ENCODE measurements around the gene KIAA1328.

DNA sequence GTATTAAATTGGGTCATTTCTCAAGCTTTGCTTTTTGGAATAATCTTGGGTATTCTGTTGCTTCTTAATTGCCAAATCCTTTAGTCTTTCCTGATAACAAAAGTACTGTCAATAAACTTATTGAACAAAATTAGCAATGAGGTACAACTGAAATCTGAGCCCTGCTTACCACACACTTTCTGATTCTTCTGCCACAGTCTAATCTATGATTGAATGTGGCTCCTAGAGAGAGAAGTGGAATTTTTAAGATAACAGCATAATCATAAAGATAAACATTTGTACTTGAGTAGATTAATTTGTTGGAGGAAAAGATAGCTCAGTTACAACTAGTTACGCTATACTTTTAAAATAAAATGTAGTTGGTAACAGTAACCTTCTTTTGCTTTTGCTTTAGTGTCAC, 381.9 kb downstream of the KIAA1328 start:
- TF ChIP-seq, protein P1, sequence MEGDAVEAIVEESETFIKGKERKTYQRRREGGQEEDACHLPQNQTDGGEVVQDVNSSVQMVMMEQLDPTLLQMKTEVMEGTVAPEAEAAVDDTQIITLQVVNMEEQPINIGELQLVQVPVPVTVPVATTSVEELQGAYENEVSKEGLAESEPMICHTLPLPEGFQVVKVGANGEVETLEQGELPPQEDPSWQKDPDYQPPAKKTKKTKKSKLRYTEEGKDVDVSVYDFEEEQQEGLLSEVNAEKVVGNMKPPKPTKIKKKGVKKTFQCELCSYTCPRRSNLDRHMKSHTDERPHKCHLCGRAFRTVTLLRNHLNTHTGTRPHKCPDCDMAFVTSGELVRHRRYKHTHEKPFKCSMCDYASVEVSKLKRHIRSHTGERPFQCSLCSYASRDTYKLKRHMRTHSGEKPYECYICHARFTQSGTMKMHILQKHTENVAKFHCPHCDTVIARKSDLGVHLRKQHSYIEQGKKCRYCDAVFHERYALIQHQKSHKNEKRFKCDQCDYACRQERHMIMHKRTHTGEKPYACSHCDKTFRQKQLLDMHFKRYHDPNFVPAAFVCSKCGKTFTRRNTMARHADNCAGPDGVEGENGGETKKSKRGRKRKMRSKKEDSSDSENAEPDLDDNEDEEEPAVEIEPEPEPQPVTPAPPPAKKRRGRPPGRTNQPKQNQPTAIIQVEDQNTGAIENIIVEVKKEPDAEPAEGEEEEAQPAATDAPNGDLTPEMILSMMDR (IDR thresholded peaks at IDR 0.05) = no peak
- TF ChIP-seq POLR2AphosphoS5 (IDR thresholded peaks at IDR 0.05) (no peak), POLR2A (IDR thresholded peaks at IDR 0.05; ENCODE audit: low read depth) (no peak)
